H9 (cell line): ENCODE data around the gene C8G. TPM values are rescaled to one million over a fixed set of nuclear protein-coding genes. Genes with fewer than 3 reads are reported as not detected.

Experiments
- DNase-seq: peaks from one replicate; pipeline ENCODE4 v3.0.0-alpha.2; 2017
- H2AFZ ChIP-seq: one replicate; pipeline ENCODE4 v1.6.1; 2013; ENCODE audit warnings: mild to moderate bottlenecking, low read length, control low read depth, moderate library complexity
- H2AK5ac ChIP-seq: 2 replicates; pipeline ENCODE4 v1.6.1; 2013; ENCODE audit warnings: low read length, control low read depth, mixed read lengths; ENCODE audit not compliant: insufficient read length
- H2BK120ac ChIP-seq: one replicate; pipeline ENCODE4 v1.6.1; 2013; ENCODE audit warnings: low read depth, mild to moderate bottlenecking, low read length, control low read depth, inconsistent platforms; ENCODE audit not compliant: poor library complexity, severe bottlenecking
- H2BK12ac ChIP-seq: 2 replicates; pipeline ENCODE4 v1.6.1; 2013; ENCODE audit warnings: low read length, control low read depth, mixed read lengths, low read depth; ENCODE audit not compliant: insufficient read length
- H2BK15ac ChIP-seq: 2 replicates; pipeline ENCODE4 v1.6.1; 2013; ENCODE audit warnings: low read depth, low read length, control low read depth
- H2BK20ac ChIP-seq: one replicate; pipeline ENCODE4 v1.6.1; 2013; ENCODE audit warnings: low read depth, mild to moderate bottlenecking, low read length, control low read depth, inconsistent platforms; ENCODE audit not compliant: poor library complexity, severe bottlenecking
- H2BK5ac ChIP-seq: 2 replicates; pipeline ENCODE4 v1.6.1; 2013; ENCODE audit warnings: low read length, control low read depth, mixed read lengths; ENCODE audit not compliant: insufficient read length
- H3K14ac ChIP-seq: 2 replicates; pipeline ENCODE4 v1.6.1; 2013; ENCODE audit warnings: low read length, control low read depth; ENCODE audit not compliant: insufficient read depth
- H3K18ac ChIP-seq: 2 replicates; pipeline ENCODE4 v1.6.1; 2013; ENCODE audit warnings: low read depth, mild to moderate bottlenecking, mixed read lengths, low read length, control low read depth; ENCODE audit not compliant: insufficient read length
- H3K23ac ChIP-seq: 2 replicates; pipeline ENCODE4 v1.6.1; 2013; ENCODE audit warnings: low read length, control low read depth, mixed read lengths, low read depth; ENCODE audit not compliant: insufficient read length
- H3K23me2 ChIP-seq: 2 replicates; pipeline ENCODE4 v1.6.1; 2013; ENCODE audit warnings: low read depth, mild to moderate bottlenecking, mixed read lengths, low read length, control low read depth; ENCODE audit not compliant: insufficient read length, poor library complexity, severe bottlenecking
- H3K27ac ChIP-seq: 2 replicates; pipeline ENCODE4 v1.5.1; 2013; ENCODE audit warnings: low read length, control low read depth, mixed read lengths, low read depth; ENCODE audit not compliant: insufficient read length
- H3K27me3 ChIP-seq: 2 replicates; pipeline ENCODE4 v1.6.1; 2013; ENCODE audit warnings: low read length, control low read depth, inconsistent platforms; ENCODE audit not compliant: insufficient read depth
- H3K4ac ChIP-seq: 2 replicates; pipeline ENCODE4 v1.6.1; 2013; ENCODE audit warnings: low read depth, mild to moderate bottlenecking, control low read depth, inconsistent platforms, low read length, moderate library complexity
- H3K4me1 ChIP-seq: 2 replicates; pipeline ENCODE4 v1.6.1; 2013; ENCODE audit warnings: low read length, control low read depth, inconsistent platforms; ENCODE audit not compliant: insufficient read depth
- H3K4me2 ChIP-seq: 2 replicates; pipeline ENCODE4 v1.6.1; 2013; ENCODE audit warnings: low read length, control low read depth, mixed read lengths; ENCODE audit not compliant: insufficient read length, insufficient read depth
- H3K56ac ChIP-seq: 2 replicates; pipeline ENCODE4 v1.6.1; 2013; ENCODE audit warnings: low read depth, mild to moderate bottlenecking, mixed read lengths, low read length, control low read depth; ENCODE audit not compliant: insufficient read length
- H3K79me1 ChIP-seq: 2 replicates; pipeline ENCODE4 v1.6.1; 2013; ENCODE audit warnings: low read depth, mild to moderate bottlenecking, moderate library complexity, low read length, control low read depth, inconsistent platforms; ENCODE audit not compliant: insufficient read depth, poor library complexity, severe bottlenecking
- H3K79me2 ChIP-seq: 2 replicates; pipeline ENCODE4 v1.6.1; 2013; ENCODE audit warnings: low read length, control low read depth, inconsistent platforms; ENCODE audit not compliant: insufficient read depth
- H3K9ac ChIP-seq: 2 replicates; pipeline ENCODE4 v1.6.1; 2013; ENCODE audit warnings: low read length, control low read depth, mixed read lengths; ENCODE audit not compliant: insufficient read length; ENCODE audit errors: extremely low read depth
- H3K9me3 ChIP-seq: one replicate; pipeline ENCODE4 v1.6.1; 2013; ENCODE audit warnings: low read depth, low read length, inconsistent platforms; ENCODE audit not compliant: control insufficient read depth
- H3T11ph ChIP-seq: one replicate; pipeline ENCODE4 v1.6.1; 2013; ENCODE audit warnings: mild to moderate bottlenecking, low read length, control low read depth, inconsistent platforms
- H4K20me1 ChIP-seq: one replicate; pipeline ENCODE4 v1.6.1; 2013; ENCODE audit not compliant: control insufficient read depth, insufficient read length, insufficient read depth
- H4K5ac ChIP-seq: 2 replicates; pipeline ENCODE4 v1.6.1; 2013; ENCODE audit warnings: low read depth, mild to moderate bottlenecking, mixed read lengths, low read length, control low read depth; ENCODE audit not compliant: insufficient read length
- H4K8ac ChIP-seq: replicated peaks from 2 replicates; pipeline ENCODE4 v1.6.1; 2013; ENCODE audit warnings: low read length, control low read depth, mixed read lengths, low read depth; ENCODE audit not compliant: insufficient read length
- H4K91ac ChIP-seq: 2 replicates; pipeline ENCODE4 v1.6.1; 2013; ENCODE audit warnings: low read depth, mild to moderate bottlenecking, moderate library complexity, mixed read lengths, low read length, control low read depth; ENCODE audit not compliant: insufficient read length
- H3K27ac Mint-ChIP-seq, 3 experiments: 2 replicates in 2 of 3; 3 replicates in 1 of 3; pipeline ENCODE4 v1.8.0; 2020 to 2021; ENCODE audit warnings: mixed read lengths in 3 of 3, mild to moderate bottlenecking in 1 of 3, moderate library complexity in 1 of 3
- H3K27me3 Mint-ChIP-seq: 2 replicates; pipeline ENCODE4 v1.8.0; 2021; ENCODE audit warnings: low read depth, mild to moderate bottlenecking, moderate library complexity, mixed read lengths
- H3K36me3 Mint-ChIP-seq, 3 experiments: 2 replicates in 2 of 3; 3 replicates in 1 of 3; pipeline ENCODE4 v1.8.0; 2020 to 2021; ENCODE audit warnings: low read depth in 3 of 3, mixed read lengths in 3 of 3; ENCODE audit not compliant: insufficient read depth in 1 of 3
- H3K4me1 Mint-ChIP-seq, 2 experiments: 2 replicates each; pipeline ENCODE4 v1.8.0; 2020; ENCODE audit warnings: mixed read lengths in 2 of 2
- H3K4me3 Mint-ChIP-seq, 2 experiments: 2 replicates in 1 of 2; 3 replicates in 1 of 2; pipeline ENCODE4 v1.8.0; 2020 to 2021; ENCODE audit warnings: mild to moderate bottlenecking in 2 of 2, mixed read lengths in 2 of 2, moderate library complexity in 1 of 2
- H3K9me3 Mint-ChIP-seq, 2 experiments: 2 replicates in 1 of 2; 3 replicates in 1 of 2; pipeline ENCODE4 v1.8.0; 2020; ENCODE audit warnings: mild to moderate bottlenecking in 2 of 2, mixed read lengths in 2 of 2, moderate library complexity in 1 of 2
- WGBS: extraction: QIAGEN DNeasy Blood & Tissue Kit; methylation state at CpG from one replicate; pipeline ENCODE4 v1.1.7; 2013; ENCODE audit warnings: missing lambda C conversion rate, low lambda C conversion rate, mixed read lengths; ENCODE audit not compliant: insufficient read length; ENCODE audit errors: extremely low coverage; 5-methylcytosine and 5-hydroxymethylcytosine counted together
- total RNA-seq: library from RNA; stranded (reverse); gene quantifications from 2 replicates; pipeline ENCODE4 v1.2.1, GENCODE V29; 2021
- TF ChIP-seq, protein P1 (sequence below): fragments of 200-600 bp; sonication (generic); conservative IDR thresholded peaks from 3 replicates; pipeline ENCODE4 v1.8.0; 2021; ENCODE audit warnings: antibody characterized with exemption, mild to moderate bottlenecking

The C8G gene
- total RNA-seq, 1 experiment from 2014 or later: 0.96 TPM

DNA sequence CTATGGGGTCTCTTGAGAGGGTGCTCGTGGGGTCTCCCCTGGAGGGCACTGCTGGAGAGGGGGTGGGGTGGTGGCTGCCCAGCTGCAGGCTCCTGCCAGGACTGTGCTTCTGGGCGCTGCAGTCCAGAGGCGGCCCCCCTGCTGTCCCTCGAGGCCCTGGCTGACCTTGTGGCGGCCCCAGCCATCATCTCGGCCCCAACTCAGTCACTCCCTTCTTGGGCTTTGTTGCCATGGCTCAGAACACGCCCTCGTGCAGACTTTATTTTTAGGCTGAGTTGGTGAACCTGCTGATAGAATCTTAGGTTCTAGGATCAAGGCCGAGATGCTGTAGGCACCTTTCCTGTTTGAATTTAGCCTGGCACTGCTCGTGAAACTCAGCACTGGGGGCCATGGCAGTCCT lies 23.3 kb upstream of the C8G start:
- WGBS: no CpG with 5 or more reads among the region's 10 CpGs
- H3T11ph ChIP-seq: no peak overlapping the region
- no peak overlapping the region for H3K4me2 ChIP-seq
- no peak overlapping the region; a peak in 1 of 7 replicates for H3K27ac Mint-ChIP-seq
- H3K4me3 Mint-ChIP-seq: no peak overlapping the region
- H3K9ac ChIP-seq: no peak overlapping the region
- H3K27me3 ChIP-seq: no peaks in the 10 kb centered on the region
- no peaks in the 10 kb centered on the region for H3K4me1 Mint-ChIP-seq
- no peak overlapping the region for H3K27ac ChIP-seq
- peak; percentile 22 for DNase-seq
- H2BK5ac ChIP-seq: no peak overlapping the region
- no peak overlapping the region for H3K4ac ChIP-seq
- H4K91ac ChIP-seq: no peak overlapping the region
- no peak overlapping the region for H4K8ac ChIP-seq
- H2BK15ac ChIP-seq: no peak overlapping the region
- H2BK20ac ChIP-seq: no peak overlapping the region
- TF ChIP-seq, protein P1, sequence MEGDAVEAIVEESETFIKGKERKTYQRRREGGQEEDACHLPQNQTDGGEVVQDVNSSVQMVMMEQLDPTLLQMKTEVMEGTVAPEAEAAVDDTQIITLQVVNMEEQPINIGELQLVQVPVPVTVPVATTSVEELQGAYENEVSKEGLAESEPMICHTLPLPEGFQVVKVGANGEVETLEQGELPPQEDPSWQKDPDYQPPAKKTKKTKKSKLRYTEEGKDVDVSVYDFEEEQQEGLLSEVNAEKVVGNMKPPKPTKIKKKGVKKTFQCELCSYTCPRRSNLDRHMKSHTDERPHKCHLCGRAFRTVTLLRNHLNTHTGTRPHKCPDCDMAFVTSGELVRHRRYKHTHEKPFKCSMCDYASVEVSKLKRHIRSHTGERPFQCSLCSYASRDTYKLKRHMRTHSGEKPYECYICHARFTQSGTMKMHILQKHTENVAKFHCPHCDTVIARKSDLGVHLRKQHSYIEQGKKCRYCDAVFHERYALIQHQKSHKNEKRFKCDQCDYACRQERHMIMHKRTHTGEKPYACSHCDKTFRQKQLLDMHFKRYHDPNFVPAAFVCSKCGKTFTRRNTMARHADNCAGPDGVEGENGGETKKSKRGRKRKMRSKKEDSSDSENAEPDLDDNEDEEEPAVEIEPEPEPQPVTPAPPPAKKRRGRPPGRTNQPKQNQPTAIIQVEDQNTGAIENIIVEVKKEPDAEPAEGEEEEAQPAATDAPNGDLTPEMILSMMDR: no peak
- H3K23me2 ChIP-seq: no peaks in the 10 kb centered on the region
- H3K79me1 ChIP-seq: no peaks in the 10 kb centered on the region
- H4K5ac ChIP-seq: no peak overlapping the region
- H3K27me3 Mint-ChIP-seq: no peaks in the 10 kb centered on the region
- no peak overlapping the region for H3K56ac ChIP-seq
- no peak overlapping the region for H2BK12ac ChIP-seq
- no peak overlapping the region for H2AK5ac ChIP-seq
- no peak overlapping the region for H2AFZ ChIP-seq
- H3K4me1 ChIP-seq: no peaks in the 10 kb centered on the region
- no peak overlapping the region for H3K23ac ChIP-seq
- H3K9me3 ChIP-seq: no peaks in the 10 kb centered on the region
- H3K36me3 Mint-ChIP-seq: peaks cover 33 to 72% (median 64%) of the 10 kb centered on the region in 3 experiments; a peak in 6 of 7 replicates
- no peaks in the 10 kb centered on the region for H3K9me3 Mint-ChIP-seq
- H3K79me2 ChIP-seq: no peaks in the 10 kb centered on the region
- H4K20me1 ChIP-seq: no peaks in the 10 kb centered on the region
- H3K18ac ChIP-seq: no peak overlapping the region
- H2BK120ac ChIP-seq: no peak overlapping the region
- H3K14ac ChIP-seq: no peak overlapping the region
